ENCODE data around the gene TMEM50B.
"Not testable (repeated sequence)": the region's sequence is repeated elsewhere in the genome, so short reads cannot be mapped to it uniquely, and the experiment has no call there.

TMEM50B gene

DNA sequence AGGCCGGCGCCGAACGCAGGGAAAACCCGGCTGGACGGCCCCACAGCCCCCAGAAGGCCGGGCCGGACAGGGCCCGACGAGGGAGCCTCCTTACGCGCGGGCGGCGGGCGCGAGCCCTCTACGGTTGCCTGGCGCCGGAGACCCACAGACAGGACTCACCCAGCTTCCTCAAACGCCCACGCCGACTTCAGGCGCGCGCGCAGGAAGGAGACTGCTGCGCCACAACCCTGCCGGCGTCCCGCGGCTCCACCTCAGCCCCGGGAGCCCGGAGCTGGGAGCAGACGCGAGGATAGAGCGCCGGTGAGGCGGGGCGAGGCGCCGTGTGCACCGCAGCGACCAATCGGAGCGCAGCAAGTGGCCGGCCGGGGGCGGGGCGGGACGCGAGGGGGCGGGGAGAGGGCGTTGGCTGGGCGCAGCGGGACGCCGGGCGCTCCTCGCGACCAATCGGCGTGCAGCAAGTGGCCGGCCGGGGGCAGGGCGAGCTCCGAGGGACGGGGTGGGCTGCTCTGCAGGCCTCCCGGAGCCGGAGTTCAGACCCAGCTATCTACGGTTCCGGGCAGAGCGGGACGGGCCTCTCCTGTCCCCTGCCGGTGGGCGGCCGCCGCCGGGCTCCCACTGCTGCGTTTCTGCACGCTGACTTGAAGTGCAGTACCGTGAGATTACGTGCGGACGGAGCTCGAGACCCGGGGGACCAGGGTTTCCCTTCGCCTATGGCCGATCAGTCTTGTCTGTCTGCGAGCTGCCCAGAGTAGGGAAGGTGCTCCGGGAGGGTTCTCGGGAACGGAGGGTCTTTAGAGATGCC, at the start of gene TMEM50B:
Gene TMEM50B, minus strand, starts transcription at position 296 of the 802 bp plus-strand sequence. CDS start 11,089 bp downstream, outside the sequence.
- peak; percentile 93 for DNase-seq

DNA sequence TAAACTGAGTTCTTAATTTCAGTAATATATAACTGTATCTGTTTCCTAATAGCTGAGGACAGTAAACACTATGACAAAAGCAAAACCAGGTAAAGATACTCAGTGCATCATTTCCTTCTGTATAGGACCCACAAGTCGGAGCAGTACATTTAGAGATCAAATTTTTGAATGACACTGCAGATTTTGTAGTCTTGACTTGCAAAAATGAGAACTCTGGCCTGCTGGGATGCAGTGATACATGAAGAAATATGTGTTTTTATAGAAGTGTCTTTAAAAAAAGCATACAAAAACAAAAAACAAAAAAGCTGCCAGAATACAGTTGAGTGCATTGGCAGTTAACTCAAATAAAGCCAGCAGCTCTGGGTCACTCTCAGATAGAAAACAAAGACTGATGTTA, 43.2 kb upstream of the TMEM50B start:
- DNase-seq, result no peak

GRCh38 chr21:33522297-33522952, 42.7 kb upstream of the TMEM50B start:
- no peak for DNase-seq

GRCh38 chr21:33518899-33519298, 39.1 kb upstream of the TMEM50B start:
- DNase-seq, result no peak

DNA sequence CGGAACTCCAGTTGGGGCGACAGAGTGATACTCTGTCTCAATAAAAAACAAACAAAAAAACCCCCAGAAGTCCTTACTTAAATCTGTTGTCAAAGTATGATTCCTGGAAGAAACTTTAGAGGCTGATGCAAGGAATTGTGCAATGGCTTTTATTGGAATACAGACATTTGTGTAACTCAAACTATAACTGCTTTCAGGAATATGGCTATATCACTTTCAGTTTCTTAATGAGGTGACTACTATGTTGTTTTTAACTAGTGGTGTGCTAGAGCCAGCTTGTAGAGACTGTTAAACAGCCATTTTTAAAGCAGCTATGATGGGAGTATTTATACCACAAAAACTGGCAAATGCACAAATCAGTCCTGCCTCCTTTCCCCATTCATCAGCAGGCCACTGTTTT, 34.5 kb upstream of the TMEM50B start:
- no peak for DNase-seq

DNA sequence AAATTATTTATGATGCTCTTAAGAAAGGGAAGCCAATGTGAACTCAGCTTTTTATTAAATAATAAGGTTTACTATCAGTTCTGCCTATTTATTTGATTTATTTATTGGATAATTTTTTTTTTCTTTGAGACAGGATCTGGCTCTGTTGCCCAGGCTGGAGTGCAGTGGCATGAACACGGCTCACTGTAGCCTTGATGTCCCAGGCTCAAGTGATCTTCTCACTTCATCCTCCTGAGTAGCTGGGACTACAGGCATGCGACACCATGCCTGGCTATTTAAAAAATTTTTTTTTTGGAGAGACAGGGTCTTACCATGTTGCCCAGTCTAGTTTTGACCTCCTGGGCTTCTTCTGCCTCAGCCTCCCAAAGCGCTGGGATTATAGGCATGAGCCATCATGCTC, 32.7 kb upstream of the TMEM50B start:
- DNase-seq, result no peak

DNA sequence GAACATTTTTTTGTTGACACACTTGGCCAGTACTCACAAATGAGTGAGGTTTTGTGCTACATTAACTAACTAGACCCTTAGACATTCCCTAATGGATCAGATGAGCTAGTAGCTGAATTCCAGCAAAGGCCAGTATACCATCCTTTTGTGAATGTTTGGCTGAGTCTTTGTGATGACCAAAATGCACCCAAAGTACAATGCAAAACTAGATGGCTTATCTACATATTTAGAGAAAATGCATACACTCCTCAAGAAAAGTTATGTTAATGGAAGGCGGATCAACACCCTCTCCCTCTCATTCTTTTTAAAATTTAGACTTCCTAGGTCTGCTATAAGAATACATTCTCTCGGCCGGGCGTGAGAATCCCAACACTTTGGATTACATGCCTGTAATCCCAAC, 31.9 kb upstream of the TMEM50B start:
- no peak for DNase-seq

GRCh38 chr21:33510826-33511225, 31.1 kb upstream of the TMEM50B start:
- DNase-seq, result no peak

DNA sequence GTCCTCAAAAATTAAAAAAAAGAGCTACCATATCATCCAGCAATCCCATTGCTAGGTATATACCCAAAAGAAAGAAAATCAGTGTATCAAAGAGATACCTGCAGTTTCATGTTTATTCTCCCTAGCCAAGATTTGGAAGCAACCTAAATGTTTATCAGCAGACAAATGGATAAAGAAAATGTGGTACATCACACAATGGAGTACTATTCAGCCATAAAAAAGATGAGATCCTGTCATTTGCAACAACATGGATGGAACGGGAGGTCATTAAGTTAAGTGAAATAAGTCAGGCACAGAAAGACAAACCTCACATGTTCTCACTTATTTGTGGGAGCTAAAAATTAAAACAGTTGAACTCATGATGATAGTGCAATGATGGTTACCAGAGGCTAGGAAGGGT, 27.2 kb upstream of the TMEM50B start:
- DNase-seq, result not testable (repeated sequence)

GRCh38 chr21:33505833-33506232, 26.1 kb upstream of the TMEM50B start:
- DNase-seq, result no peak

GRCh38 chr21:33496345-33496744, 16.6 kb upstream of the TMEM50B start:
- DNase-seq, result no peak

DNA sequence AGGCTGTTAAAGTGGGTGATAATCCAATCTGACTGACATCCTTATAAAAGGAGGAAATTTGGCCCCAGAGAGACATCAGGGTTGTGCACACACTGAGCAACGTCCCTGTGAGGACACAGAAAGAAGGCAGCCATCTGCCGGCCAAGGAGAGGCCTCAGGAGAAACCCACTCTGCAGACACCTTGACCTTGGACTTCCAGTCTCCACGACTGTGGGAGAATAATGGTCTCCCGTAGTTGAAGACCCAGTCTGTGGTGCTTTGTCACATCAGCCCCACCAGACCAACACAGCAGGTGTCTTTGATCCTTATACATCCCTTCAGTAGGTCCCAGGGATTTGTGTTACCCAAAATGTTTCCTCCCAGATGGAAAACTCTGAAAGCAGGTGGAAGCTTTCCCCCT, 16.0 kb upstream of the TMEM50B start:
- DNase-seq, result no peak

DNA sequence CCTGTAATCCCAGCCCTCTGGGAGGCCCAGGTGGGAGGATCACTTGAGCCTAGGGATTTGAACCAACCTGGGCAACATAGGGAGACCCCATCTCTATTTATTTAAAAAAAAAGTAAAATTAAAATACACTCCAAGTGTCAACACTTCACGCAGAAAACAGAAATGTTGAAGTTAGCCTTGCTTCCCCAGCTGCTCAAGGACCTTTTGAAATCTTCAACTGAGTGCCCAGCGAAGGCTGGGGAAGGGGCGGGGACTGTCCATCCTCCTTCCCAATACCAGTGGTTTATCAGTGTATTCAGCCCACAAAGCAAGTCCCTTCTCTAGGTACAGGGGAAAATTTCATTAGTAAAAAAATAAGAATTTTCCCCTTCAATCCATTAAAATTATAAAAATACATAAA, 14.0 kb upstream of the TMEM50B start:
- no peak for DNase-seq

GRCh38 chr21:33492571-33492970, 12.8 kb upstream of the TMEM50B start:
- DNase-seq, result no peak

DNA sequence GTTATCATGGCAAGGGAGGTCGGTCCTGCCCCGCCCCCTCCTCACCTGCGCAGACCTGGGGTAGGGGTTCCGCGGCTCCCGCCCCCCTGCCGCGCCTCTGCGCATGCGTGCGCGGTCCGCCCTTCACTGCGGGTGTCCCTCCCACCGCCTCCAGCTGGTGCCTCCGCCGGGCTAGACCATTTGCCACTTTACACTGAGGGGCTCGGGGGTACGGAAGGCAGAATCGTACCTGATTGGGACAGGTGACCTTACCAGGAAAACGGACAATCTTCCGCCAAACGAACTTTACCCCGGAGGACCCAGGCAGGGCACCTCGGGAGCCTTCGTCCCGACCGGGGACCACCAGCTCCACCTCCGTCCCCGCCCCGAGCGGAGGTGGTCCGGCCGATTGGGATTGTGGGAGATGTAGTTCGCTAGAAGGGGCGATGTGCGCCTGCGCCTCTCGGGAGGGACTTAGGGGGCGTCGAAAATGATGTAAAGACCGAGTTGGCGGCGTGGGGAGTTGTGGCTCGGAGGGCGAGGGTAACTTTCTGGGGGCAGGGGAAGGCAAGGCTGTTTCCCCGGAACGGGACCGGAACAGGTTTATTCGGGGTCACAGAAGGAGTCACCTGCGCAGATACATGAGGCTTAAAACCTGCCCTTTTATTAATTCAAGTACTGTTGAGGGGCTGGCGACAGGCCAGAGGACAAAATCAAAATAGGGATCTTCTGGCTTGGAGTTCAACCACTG, 11.8 kb upstream of the TMEM50B start, which contains the start of gene DNAJC28:
Gene DNAJC28, minus strand, starts transcription at position 344 of the 730 bp plus-strand sequence. CDS start 2,323 bp downstream, outside the sequence.
- DNase-seq, result peak; percentile 82

GRCh38 chr21:33490991-33491372, 11.2 kb upstream of the TMEM50B start:
- no peak for DNase-seq

- no peak for DNase-seq
These were observed 9.2 kb upstream of the TMEM50B start for GRCh38 chr21:33488936-33489335.

DNA sequence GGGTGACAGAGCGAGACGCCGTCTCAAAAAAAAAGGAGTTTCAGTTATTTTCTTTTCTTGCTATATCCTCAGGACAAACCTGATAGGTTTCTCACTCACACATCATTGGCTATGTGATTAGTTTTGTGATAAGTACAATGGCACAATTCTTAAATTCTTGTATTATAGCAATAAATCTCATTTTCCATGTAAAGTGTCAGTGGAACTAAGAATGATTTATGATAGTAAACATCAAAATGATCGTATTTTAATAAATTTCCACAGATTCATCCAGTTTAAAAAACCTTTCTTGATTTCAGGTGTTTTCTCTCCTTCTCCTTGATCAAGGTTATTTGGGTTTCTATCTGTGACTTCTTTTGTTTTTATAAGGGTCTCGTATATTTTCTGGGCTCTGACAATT, 8.2 kb upstream of the TMEM50B start:
- no peak for DNase-seq

DNA sequence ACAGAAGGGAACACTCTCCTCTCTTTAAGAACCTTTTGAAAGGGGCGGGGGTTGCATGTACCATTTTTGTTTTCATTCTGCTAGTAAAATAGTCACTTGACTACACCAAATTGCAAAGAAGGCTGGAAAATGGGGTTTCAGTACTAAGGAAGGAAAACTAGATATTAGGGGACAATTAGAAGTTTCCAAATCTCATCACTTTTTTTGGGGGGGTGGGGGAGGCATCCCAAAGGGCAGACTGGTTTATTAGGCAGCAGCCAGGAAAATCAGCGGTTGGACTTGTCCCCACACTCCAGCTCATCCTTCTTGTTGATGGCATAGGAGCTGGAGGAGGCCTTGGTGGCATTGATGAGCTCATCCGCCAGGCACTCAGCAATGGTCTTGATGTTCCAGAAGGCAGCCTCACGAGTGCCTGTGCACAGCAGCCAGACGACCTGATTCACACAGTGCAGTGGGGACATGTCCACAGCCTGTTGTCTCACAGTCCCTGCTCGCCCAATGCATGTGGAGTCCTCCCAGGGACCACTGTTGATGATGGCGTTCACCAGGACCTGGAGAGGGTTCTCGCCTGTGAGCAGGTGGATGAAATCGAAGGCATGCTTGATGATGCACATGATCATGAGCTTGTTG, 1.7 kb upstream of the TMEM50B start:
- DNase-seq, result no peak

DNA sequence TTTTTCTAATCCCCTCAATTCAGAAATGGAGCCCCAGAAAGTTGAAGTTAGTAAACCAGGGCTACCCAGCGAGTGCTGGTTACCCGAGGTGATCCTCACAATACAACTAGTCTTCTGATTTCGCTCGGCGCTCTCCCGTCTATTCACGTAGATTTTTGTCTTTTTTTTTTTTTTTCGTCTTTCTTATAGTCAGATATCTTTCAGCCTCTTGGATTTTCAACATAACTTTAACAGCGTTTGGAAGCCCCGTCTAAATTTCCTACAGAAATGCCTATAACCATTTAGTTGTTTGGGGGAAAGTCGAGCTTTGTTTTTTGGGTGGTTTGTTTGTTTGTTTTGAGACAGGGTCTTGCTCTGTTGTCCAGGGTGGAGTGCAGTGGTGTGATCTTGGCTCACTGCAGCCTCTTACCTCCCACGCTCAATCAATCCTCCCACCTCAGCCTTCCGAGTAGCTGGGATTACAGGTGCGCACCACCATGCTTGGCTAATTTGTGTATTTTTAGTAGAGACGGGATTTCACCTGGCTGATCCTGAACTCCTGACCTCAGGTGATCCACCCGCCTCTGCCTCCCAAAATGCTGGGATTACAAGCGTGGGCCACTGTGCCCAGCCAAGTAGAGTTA, 818 bp upstream of the TMEM50B start:
- no peak for DNase-seq

DNA sequence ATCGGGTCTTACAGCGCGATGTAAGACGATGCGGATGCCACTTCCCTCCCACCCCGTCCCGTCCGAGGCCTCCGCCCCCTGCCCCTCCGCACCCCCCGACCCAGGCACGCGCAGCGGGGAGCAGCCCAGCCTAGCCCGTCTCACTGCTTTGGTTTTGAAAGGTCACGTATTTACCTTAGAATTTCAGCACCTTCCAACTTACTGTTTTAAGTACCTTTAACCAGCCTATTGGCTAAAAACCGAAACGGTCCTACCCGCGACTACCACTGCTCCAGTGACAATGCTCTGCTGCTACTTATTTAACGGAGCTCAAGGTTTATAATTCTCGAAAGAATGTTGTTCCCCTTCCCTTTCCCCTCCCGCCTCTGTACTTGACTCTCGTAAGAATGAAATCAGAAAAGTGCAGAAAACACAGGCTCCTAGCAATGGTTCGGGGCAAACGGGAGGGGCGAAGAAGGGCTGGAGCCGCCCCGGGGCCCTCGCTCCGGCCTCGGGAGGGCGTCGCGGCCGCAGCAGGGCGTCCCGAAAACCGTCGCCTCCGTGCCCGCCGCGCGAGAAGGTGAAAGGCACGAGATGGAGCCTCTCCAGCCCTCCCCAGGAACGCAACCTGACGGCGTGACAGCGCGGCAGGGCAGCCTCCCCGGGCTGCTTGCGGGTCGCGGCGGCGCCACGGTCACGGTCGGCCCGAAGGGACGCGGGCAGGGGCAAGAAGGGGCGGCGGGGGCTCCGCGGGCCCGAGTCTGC, 667 bp downstream of the TMEM50B start:
- DNase-seq, result no peak

GRCh38 chr21:33478182-33478581, 1.6 kb downstream of the TMEM50B start:
- DNase-seq, result no peak
